Panc1 (cell line): ENCODE measurements around the gene PGAM2.

Source experiments
- CTCF ChIP-seq: fragments of 450-650 bp; IDR thresholded peaks from 2 replicates; pipeline ENCODE4 v1.5.1; 2017; ENCODE audit warnings: mild to moderate bottlenecking
- POLR2AphosphoS5 ChIP-seq: IDR thresholded peaks from 2 replicates; pipeline ENCODE4 v1.6.1; 2012; ENCODE audit warnings: mild to moderate bottlenecking, low read depth, low read length, moderate library complexity
- REST ChIP-seq, 2 experiments: IDR thresholded peaks; 2 replicates each; pipeline ENCODE4 v1.6.1; 2011 to 2012; ENCODE audit warnings: low read depth in 2 of 2, control low read depth in 1 of 2, low read length in 1 of 2, mild to moderate bottlenecking in 1 of 2, moderate library complexity in 1 of 2; ENCODE audit not compliant: insufficient read depth in 1 of 2
- SIN3A ChIP-seq: IDR thresholded peaks from 2 replicates; pipeline ENCODE4 v1.6.1; 2012; ENCODE audit warnings: low read depth, mild to moderate bottlenecking, low read length, moderate library complexity, borderline replicate concordance; ENCODE audit not compliant: insufficient read depth

- no peak for TF ChIP-seq CTCF
- TF ChIP-seq POLR2AphosphoS5, result peak; percentile 41; the same call in 1 of the 2 replicates
- no peak for TF ChIP-seq SIN3A
- TF ChIP-seq REST (IDR thresholded peaks at IDR 0.05; ENCODE audit: insufficient read depth in 1 of 2, low read depth in 2 of 2, low read length in 1 of 2), result no peak
Observed at GRCh38 chr7:44066494-44067063, 1.2 kb upstream of the PGAM2 start.
